Nephron (organoid): ENCODE measurements around the gene LUC7L.

Experiments
- H3K27ac Mint-ChIP-seq, 3 experiments: 2 replicates each; pipeline ENCODE4 v1.8.0; 2020; ENCODE audit warnings: mixed read lengths in 3 of 3, mild to moderate bottlenecking in 2 of 3, moderate library complexity in 1 of 3
- H3K27me3 Mint-ChIP-seq: 2 replicates; pipeline ENCODE4 v1.8.0; 2021; ENCODE audit warnings: low read depth, mild to moderate bottlenecking, moderate library complexity, mixed read lengths
- H3K36me3 Mint-ChIP-seq: 2 replicates; pipeline ENCODE4 v1.8.0; 2020; ENCODE audit warnings: low read depth, mixed read lengths
- H3K4me1 Mint-ChIP-seq: 2 replicates; pipeline ENCODE4 v1.8.0; 2020; ENCODE audit warnings: mixed read lengths
- H3K4me3 Mint-ChIP-seq, 3 experiments: 2 replicates each; pipeline ENCODE4 v1.8.0; 2020; ENCODE audit warnings: mild to moderate bottlenecking in 3 of 3, mixed read lengths in 3 of 3, moderate library complexity in 2 of 3
- H3K9me3 Mint-ChIP-seq: 2 replicates; pipeline ENCODE4 v1.8.0; 2020; ENCODE audit warnings: mixed read lengths
- TF ChIP-seq, protein P1 (sequence below), 3 experiments: fragments of 200-600 bp; sonication (generic); IDR thresholded peaks; one replicate each; pipeline ENCODE4 v1.5.0; 2021; ENCODE audit warnings: antibody characterized with exemption in 3 of 3; ENCODE audit not compliant: unreplicated experiment in 3 of 3

The LUC7L gene

DNA sequence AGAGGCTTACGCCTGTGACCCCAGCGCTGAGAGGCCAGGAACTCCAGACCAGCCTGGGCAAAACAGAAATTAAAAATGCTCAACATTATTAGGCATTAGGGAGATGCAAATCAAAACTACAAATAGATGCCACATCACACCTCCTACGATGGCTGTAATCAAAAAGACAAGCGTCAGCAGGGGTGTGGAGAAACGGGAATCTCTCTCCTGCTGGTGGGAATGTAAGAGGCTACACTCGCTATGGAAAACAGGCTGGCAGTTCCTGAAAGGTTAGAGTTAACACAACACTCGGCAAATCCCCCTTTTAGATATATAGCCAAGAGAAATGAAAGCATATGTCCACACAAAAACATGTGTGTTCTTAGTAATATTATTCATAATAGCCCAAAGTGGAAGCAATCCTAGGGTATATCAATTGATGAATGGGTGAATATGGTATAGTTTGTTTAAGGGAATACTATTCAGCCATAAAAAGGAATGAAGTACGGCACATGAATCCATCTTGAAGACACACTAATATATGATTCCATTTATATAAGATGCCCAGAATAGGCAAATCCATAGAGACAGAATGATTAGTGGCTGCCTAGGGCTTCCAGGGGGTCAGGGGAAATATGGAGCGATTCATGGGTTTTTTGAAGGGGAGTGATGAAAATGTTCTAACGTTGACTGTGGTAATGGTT lies 88.9 kb downstream of the LUC7L start:
- Mint-ChIP-seq H3K27ac (peak overlapping the region; percentile 48 to 59 (median 54)), H3K4me1 (no peaks in the 10 kb centered on the region), H3K9me3 (no peaks in the 10 kb centered on the region), H3K27me3 (peaks cover 5% of the 10 kb centered on the region), H3K4me3 (peak overlapping the region; percentile 73 to 83 (median 79)), H3K36me3 (peaks cover 3% of the 10 kb centered on the region)
- TF ChIP-seq, protein P1, sequence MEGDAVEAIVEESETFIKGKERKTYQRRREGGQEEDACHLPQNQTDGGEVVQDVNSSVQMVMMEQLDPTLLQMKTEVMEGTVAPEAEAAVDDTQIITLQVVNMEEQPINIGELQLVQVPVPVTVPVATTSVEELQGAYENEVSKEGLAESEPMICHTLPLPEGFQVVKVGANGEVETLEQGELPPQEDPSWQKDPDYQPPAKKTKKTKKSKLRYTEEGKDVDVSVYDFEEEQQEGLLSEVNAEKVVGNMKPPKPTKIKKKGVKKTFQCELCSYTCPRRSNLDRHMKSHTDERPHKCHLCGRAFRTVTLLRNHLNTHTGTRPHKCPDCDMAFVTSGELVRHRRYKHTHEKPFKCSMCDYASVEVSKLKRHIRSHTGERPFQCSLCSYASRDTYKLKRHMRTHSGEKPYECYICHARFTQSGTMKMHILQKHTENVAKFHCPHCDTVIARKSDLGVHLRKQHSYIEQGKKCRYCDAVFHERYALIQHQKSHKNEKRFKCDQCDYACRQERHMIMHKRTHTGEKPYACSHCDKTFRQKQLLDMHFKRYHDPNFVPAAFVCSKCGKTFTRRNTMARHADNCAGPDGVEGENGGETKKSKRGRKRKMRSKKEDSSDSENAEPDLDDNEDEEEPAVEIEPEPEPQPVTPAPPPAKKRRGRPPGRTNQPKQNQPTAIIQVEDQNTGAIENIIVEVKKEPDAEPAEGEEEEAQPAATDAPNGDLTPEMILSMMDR (IDR thresholded peaks at IDR 0.05; ENCODE audit: unreplicated experiment in 3 of 3): no peak
